ENCODE results near the gene DCP1A.

DCP1A gene

GRCh38 chr3:53347261-53348064 is at the start of gene DCP1A:
TSS of gene DCP1A (minus strand) at chr3:53347543. CDS start at chr3:53347517, 26 bp downstream.
- CTCF ChIA-PET: interaction anchor here (0.9 to 1.8 kb wide), 6 partner anchors 8 to 362 kb away, joined by 3 to 6 read pairs (median 4); no protein-coding TSS in a partner anchor
- peak; percentile 97 for DNase-seq (ENCODE audit: extremely low spot score)
- TF ChIP-seq, protein P1, sequence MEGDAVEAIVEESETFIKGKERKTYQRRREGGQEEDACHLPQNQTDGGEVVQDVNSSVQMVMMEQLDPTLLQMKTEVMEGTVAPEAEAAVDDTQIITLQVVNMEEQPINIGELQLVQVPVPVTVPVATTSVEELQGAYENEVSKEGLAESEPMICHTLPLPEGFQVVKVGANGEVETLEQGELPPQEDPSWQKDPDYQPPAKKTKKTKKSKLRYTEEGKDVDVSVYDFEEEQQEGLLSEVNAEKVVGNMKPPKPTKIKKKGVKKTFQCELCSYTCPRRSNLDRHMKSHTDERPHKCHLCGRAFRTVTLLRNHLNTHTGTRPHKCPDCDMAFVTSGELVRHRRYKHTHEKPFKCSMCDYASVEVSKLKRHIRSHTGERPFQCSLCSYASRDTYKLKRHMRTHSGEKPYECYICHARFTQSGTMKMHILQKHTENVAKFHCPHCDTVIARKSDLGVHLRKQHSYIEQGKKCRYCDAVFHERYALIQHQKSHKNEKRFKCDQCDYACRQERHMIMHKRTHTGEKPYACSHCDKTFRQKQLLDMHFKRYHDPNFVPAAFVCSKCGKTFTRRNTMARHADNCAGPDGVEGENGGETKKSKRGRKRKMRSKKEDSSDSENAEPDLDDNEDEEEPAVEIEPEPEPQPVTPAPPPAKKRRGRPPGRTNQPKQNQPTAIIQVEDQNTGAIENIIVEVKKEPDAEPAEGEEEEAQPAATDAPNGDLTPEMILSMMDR (IDR thresholded peaks at IDR 0.05; ENCODE audit: control extremely low read depth, extremely low read depth, low read depth, missing control alignments): no peak
- POLR2A ChIA-PET: no interaction called here

DNA sequence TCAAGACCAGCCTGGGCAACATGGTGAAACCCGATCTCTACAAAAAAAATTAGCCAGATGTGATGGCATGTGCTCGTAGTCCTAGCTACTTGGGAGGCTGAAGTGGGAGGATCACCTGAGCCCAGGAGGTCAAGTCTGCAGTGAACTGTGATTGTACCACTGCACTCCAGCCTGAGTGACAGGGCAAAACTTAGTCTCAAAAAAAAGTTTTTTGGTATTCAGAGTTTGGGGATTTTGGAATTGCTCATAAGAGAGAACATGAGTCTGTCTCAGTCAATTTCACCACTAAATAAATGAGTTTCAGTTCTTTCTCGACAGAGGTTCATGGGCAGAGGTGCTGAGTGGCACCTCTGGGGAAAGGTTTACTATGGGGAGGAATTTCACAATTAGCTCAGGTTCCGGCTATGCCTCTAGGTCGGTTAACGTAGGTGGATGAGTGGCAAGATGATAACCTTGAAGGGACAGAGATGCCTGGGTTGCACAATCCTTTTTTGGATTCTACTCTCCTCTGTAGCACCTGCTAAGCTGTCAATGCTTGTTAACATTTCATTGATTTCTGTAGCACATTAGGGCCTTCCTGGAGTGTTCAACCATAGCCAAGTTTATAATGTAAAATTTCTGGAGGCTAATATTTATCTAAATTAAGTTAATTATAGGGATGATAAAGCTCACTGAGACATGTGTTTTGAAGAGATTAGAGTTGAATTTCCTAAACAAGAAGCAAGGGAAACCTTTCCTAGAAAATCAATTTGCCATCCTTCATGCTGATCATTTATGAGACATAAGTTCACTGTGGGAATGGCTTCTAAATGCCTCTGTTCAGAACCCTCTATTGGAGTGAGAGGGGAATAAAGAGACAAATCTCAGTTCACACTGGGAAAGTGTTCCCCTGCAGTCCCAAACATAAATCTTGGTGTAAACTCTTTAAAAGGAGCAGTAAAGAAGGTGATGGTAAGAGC is 37.4 kb upstream of the DCP1A start:
- no peak for DNase-seq (ENCODE audit: extremely low spot score)
- ChIA-PET POLR2A (no interaction called here), CTCF (interaction anchor here (1.3 to 2.2 kb wide), 2 partner anchors 10 to 43 kb away, joined by 3 to 11 read pairs; no protein-coding TSS in a partner anchor)
- TF ChIP-seq, protein P1 (IDR thresholded peaks at IDR 0.05; ENCODE audit: control extremely low read depth, extremely low read depth, low read depth, missing control alignments): no peak

DNA sequence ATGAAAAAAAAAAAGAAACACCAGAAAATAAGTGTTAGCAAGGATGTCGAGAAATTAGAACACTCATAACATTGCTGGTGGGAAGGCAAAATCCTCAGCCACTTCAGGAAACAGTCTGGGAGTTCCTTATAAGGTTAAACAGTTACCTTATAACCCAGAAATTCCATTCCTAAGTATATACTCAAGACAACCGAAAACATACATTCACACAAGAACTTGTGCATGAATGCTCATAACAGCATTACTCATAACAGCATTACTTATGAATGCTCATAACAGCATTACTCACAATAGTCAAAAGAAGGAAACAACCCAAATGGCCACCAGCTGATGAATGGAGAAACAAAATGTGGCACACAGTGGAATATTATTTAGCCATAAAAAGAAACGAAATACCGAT is 34.8 kb upstream of the DCP1A start:
- ChIA-PET CTCF (interaction anchor here (0.7 kb wide), 1 partner anchor 272 kb away, joined by 3 read pairs; no protein-coding TSS in a partner anchor), POLR2A (no interaction called here)
- TF ChIP-seq, protein P1 (IDR thresholded peaks at IDR 0.05; ENCODE audit: control extremely low read depth, extremely low read depth, low read depth, missing control alignments): no peak
- DNase-seq (ENCODE audit: extremely low spot score): no peak

GRCh38 chr3:53380306-53380705 is 33.0 kb upstream of the DCP1A start:
- TF ChIP-seq, protein P1 (IDR thresholded peaks at IDR 0.05; ENCODE audit: control extremely low read depth, extremely low read depth, low read depth, missing control alignments): no peak
- CTCF ChIA-PET: interaction anchor here (1.7 kb wide), 1 partner anchor 331 kb away, joined by 4 read pairs; no protein-coding TSS in a partner anchor
- POLR2A ChIA-PET: no interaction called here
- DNase-seq (ENCODE audit: extremely low spot score): no peak

- no peak for DNase-seq (ENCODE audit: extremely low spot score)
- ChIA-PET POLR2A (no interaction called here), CTCF (interaction anchor here (1.7 kb wide), 1 partner anchor 331 kb away, joined by 4 read pairs; no protein-coding TSS in a partner anchor)
- TF ChIP-seq, protein P1 (IDR thresholded peaks at IDR 0.05; ENCODE audit: control extremely low read depth, extremely low read depth, low read depth, missing control alignments): no peak
Observed at GRCh38 chr3:53379898-53380297, 32.6 kb upstream of the DCP1A start.

DNA sequence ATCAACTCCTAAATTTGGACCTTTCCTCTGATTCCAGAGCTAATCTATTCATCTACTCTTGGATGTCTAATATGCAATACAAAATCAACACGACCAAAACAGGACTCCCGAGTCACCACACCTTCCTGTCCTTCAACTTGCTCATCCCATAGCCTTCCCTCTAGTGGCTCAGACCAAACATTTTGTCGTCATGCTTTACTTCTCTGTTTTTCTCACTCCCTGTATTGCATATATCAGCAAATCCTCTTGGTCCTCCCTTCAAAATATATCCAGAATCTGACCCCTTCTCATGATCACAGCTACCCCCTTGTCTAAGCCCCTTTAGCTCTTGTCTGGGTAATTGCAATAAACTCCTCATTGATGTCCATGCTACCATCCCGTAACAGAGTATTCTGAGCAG is 30.5 kb upstream of the DCP1A start:
- TF ChIP-seq, protein P1 (IDR thresholded peaks at IDR 0.05; ENCODE audit: control extremely low read depth, extremely low read depth, low read depth, missing control alignments): no peak
- DNase-seq (ENCODE audit: extremely low spot score): no peak
- ChIA-PET POLR2A (no interaction called here), CTCF (interaction anchor here (1.1 to 3.9 kb wide), 2 partner anchors 34 to 331 kb away, joined by 3 to 41 read pairs; no protein-coding TSS in a partner anchor)
